Measurements from ENCODE around the gene GNG2. TPM values are rescaled to one million over a fixed set of nuclear protein-coding genes. Genes with fewer than 3 reads are reported as not detected.

Gene GNG2
- total RNA-seq, 1 experiment from 2014 or later = 5.1 TPM

DNA sequence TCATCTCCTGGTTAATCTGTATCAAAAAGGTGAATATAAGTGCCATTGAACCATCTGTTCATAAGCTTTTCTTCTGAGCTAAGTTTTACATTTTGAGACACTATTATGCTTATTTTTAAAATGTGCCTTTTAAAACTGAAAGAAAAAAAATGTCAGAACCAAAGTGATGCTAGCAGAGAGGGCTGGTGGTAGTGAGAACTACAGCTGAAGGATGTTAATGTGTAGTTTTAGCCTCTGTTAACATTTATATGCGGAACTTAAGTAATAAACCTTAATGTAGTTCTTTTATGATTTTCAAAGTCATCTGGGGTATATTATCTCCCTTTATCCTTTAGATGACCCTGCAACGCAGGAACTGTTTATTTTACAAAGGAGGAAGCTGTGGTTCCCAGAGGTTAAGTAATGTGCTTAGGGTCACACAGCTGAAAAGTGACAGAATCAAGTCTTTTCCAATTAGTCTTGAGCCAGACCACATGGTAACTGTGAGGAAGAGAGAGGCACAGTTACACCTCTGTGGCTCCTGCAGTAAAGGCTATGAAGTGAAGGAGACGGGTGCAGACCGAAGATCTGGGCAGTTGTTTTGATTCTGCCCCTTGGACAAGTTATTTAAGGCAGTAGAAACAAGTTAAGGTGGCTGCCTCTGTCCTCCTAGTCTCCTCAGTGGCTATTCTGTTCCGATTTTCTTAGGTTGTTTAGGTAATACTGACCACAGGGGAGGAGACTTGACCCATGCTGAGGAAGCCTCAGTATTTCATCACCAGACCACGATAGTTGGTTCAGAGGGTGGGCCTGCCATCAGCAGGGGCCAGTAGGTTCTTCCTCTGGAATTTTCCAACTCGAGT, 23.9 kb downstream of the GNG2 start:
- peak; percentile 60 for DNase-seq (ENCODE audit: low read depth)

GRCh38 chr14:51889851-51890250, 29.4 kb downstream of the GNG2 start:
- peak; percentile 26 for DNase-seq (ENCODE audit: low read depth)

DNA sequence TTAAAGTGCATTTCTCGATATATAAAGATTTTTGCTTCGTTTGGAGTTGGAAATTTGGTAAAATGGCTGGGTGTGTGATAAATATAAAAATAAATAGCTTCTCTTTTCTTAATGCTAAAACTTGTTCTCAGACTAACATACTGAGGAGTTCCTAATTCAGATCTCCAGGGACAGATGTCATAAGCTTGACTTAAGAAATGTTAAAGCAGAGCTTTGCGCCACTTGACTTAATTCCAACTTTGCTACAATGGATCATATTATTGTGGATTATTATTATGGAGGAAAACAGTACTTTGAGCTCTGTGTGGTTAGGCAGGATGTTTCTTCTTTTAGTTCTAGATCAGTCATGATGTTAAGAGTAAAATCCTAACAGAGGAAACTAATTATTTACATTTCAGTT, 33.8 kb downstream of the GNG2 start:
- no peak for DNase-seq (ENCODE audit: low read depth)

DNA sequence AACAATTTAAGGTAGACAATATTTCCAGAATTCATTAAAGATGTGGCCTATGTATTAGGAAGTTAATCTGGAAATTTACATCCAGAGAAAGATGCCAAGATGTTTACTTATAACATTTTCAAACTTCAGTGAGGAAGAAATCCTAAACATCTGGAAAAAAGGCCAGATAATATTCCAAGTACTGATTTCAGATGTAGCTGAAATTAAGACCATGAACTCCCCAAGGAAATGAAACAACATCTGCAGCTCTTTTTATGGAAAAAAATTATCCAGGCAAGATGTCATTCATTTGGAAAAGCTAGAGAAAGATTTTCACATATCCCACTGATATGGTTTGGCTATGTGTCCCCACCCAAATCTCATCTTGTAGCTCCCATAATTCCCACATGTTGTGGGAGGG, 35.0 kb downstream of the GNG2 start:
- no peak for DNase-seq (ENCODE audit: low read depth)

GRCh38 chr14:51897791-51898355, 37.5 kb downstream of the GNG2 start:
- DNase-seq (ENCODE audit: low read depth) = no peak

DNA sequence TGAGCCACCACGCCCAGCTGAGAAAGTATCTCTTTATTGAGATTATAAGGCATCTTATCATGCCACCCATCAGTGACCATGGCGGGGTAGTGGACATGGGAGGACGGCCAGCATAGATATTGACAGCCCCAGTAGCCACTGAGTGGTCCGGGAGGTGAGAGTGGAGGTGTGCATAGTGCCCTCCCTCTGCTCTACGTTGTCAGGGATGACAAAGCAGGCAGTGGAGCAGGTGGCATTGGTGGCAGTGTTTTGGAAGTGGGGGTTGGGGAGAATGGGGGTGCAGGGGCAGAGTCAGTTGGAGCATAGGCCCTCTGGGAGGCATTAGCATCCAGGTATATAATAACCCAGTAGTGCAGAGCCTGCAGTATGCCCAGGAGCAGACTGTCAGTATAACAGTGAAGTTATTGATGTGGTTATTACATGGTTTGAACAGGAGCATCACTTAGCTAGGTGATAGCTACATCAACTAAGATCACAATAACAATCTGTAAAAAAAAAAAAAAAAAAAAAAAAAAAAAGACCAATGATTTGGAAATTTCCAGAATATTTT, 41.1 kb downstream of the GNG2 start:
- no peak for DNase-seq (ENCODE audit: low read depth)

GRCh38 chr14:51905656-51906121, 45.3 kb downstream of the GNG2 start:
- peak; percentile 92 for DNase-seq (ENCODE audit: low read depth)

- DNase-seq (ENCODE audit: low read depth) = no peak
These were observed 47.7 kb downstream of the GNG2 start for GRCh38 chr14:51908086-51908485.

DNA sequence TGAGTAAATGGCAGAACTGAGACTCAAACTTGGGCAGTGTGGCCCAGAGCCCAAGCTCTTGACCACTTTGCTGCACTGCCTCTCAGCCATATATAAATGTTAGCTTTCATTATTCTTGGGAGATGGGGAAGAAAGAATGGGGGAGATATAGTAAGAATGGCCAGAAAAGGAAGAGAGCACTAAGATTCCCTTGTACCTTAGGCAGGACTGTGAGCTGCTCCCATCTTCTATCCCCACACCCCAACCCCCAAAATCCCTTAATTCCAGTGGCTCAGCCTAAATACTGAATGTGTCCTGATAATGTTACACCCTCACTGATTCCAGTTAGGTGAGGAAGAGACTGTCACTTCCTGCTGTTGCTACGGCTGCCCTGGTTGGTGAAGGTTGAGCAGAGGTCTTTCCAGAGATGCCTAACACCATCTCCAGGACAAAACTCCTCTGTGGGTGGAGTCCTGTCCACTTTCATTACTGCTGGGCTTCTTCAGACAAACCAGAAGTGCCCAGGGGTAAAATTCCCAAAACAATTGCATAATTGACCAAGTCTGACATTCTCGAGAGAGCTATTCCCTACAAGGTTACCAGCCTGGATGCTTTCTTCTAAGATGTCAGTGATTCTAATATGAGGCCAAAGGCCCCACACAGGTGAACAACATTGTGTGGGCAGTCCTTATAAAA, 51.8 kb downstream of the GNG2 start:
- no peak for DNase-seq (ENCODE audit: low read depth)

DNA sequence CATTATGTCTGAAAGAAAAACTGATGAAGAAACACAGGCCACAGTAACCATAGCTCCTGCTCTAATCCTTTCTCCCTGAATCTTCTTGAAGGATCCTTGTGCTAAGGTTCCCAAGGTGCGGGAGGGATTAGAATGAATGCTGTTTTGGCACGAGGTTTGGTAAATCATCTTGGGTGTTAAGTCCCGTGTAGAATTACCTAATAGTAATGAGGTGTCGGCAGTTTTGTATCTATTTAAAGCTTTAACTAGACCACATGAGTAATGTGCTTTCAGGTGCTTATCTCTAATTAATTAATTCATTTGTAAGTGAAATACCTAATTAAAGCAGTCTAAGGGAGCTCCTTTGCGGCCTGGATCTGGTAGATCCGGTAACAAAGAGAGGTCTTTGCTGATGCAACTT, 53.9 kb downstream of the GNG2 start:
- no peak for DNase-seq (ENCODE audit: low read depth)

- no peak for DNase-seq (ENCODE audit: low read depth)
These were observed 56.8 kb downstream of the GNG2 start for GRCh38 chr14:51917193-51917592.

GRCh38 chr14:51921026-51921425, 60.6 kb downstream of the GNG2 start:
- no peak for DNase-seq (ENCODE audit: low read depth)

GRCh38 chr14:51922624-51923023, 62.2 kb downstream of the GNG2 start:
- no peak for DNase-seq (ENCODE audit: low read depth)

- no peak for DNase-seq (ENCODE audit: low read depth)
These were observed 64.2 kb downstream of the GNG2 start for GRCh38 chr14:51924600-51924999.

DNA sequence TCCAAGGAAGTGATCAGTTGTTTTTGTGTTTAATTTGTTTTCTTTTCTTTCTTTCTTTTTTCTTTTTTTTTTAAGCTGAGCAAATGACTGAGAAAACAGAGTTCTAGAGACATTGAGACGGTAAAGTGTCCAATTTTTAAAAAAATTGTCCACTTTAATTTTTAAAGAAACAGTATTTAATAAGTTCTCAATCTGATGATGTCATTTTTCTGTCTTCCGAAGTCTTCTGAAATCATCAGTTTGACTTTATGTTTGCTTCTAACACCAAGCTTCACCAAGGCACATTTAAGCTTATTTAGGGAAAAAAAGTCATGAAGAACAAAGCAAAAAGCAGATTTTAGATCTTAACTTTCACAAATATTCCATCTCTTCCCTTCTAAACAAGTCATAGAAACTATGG, 65.6 kb downstream of the GNG2 start:
- no peak for DNase-seq (ENCODE audit: low read depth)

DNA sequence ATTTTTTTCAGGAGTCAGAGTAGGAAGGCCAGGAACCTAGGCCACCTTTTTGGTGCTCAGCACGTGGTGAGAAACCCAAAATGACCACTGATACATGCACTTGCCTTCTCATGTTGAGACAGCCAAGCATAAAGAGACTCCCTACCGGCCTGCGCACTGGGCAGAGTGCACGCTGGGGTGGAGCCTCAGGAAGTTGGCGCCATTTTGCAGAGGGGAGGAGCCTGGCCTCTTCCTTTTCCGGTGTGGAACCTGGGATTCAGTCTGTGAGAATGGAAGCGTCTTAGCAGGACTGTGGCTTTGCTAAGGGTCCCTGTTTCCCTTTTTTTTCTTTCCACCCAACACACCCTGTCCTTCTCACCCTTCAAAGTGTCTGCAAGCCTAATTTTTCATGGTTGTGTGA, 66.0 kb downstream of the GNG2 start:
- no peak for DNase-seq (ENCODE audit: low read depth)

DNA sequence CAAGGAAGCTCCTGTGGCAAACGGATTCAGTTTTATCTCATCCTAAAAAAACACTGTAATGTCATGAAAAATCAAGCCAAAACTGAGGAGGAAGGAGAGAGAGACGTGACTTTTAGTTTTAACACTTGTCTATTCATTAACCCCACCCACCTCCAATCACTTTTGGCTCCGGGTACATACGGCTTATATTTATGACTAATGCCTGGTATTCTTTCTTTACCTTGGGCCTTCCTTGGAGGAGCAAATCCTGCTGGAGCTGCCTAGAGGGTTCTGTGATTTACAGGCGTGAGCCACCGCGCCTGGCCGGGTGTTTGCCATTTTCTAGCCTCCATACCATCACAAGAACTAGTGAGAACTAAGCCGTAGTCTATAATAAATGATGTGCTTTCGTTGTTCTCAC, 68.2 kb downstream of the GNG2 start:
- no peak for DNase-seq (ENCODE audit: low read depth)

GRCh38 chr14:51929166-51929565, 68.8 kb downstream of the GNG2 start:
- DNase-seq (ENCODE audit: low read depth) = peak; percentile 25

DNA sequence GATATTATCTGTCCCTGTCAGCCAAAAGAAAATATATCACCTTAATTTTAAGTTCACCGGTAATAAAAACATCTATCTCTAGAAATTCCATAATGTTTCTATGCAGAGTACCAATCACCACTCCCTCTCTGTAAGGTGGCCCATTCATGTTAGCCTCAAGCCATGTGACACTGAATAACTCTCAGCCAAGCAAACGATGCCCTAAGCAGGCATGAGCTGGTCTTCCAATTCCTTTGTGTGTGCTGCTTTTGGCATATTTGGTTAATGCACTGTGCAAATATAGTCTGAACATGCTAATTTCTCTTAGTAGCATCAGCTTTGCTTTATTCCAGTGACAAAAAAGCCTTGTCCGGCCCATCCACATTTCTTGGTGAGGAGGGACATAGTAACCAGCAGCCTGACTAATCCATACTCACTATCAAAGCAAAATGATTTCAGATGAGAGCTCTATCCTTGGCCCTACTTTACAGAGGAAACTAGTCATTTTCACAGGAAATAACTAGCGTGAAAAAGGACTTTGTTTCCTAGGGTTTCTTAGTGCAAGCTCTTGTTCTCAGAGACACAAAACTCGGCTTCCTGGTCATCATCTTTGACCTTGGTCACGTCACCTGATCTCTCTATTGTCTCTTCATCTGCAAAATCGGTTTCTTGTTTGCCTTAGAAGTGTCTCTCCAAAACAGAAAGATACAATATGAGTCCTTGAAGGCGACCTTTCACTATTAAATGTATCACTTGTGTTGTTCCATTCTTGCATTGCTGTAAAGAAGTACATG, 69.7 kb downstream of the GNG2 start:
- peak; percentile 65 for DNase-seq (ENCODE audit: low read depth)

DNA sequence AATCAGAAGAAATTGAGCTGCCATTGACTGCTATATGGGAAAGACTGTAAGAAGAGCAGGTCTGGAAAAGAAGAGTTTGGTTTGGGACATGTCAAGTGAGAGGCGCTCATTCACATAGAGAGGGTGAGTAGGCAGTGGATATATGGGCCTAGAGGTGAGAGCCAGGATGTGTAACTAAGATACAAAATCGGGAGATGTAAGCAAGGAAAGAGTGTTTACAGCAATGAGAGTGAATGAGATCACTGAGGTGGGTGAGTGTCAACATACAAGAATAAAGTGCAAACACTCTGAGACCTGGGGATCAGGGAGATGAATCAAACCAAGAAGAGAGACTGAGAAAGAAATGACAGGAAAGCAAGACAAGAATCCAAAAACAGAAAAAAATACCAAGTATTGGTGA, 70.9 kb downstream of the GNG2 start:
- no peak for DNase-seq (ENCODE audit: low read depth)

- no peak for DNase-seq (ENCODE audit: low read depth)
These were observed 72.8 kb downstream of the GNG2 start for GRCh38 chr14:51933191-51933590.

Measured in HT1080 (cell line).